Activated CD4-positive, alpha-beta T cell treated with anti-CD3 and anti-CD28 coated beads, Interleukin-2, Interleukin-4, amounts not matched to agents 100 ng/mL and 50 ng/mL, durations not matched to agents 16 hours and 8 hours (primary cell): ENCODE measurements around the gene SGPP1.
"Not testable (repeated sequence)": the region's sequence is repeated elsewhere in the genome, so short reads cannot be mapped to it uniquely, and the experiment has no call there.

ENCODE experiments used
- DNase-seq: peaks from one replicate; pipeline ENCODE4 v3.0.0-alpha.2; 2020; ENCODE audit warnings: low spot score

Gene SGPP1

DNA sequence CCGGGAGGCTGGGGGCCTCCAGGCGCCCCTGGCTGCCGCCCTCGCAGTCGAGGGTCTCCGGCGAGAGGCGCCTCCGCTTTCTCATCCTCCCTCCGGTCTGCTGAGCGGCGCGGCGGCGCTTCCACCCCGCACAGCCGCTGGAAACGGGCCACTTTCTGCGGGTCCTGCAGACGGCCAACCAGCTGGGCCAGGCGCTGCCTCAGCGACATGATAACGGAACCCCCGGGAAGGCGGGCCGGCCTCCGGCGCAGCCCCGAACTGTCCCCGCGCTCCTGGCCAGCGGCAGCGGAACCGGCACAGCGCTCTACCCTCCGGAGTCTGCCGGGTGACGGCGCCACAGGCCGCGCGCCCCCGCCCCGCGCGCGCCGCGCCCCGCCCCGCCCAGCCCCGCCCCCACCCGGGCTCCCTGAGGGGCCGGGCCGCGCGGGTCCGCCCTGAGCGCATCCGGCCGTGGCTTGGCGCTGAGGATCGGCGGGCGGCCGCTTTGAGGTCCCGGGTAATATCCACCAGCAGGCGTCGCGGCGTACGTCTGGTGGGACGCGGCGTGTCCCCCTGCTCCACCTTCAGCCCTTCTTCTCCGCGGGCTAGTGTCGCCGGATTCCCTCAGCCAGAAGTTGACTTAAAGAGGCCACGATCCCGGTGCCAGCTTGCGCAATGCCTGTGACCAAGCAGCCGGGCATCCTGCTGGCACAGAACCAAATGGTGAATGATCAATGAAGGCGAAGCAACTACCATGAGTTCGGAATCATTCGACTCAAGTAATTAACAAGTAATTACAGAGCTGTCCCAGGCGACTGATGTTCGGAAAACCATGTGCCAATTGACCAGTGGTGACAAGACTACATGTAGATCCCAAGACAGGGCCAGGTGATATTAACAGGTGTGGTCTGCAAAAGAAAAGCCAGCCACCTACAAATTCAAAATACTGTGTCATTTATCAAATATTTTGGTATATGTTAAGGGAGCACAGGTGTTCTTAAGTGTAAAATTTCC lies at the start of gene SGPP1:
TSS of gene SGPP1 (minus strand) at position 330 of the 993 bp plus-strand sequence. CDS start at position 209, 121 bp downstream.
- peak; percentile 73 for DNase-seq

DNA sequence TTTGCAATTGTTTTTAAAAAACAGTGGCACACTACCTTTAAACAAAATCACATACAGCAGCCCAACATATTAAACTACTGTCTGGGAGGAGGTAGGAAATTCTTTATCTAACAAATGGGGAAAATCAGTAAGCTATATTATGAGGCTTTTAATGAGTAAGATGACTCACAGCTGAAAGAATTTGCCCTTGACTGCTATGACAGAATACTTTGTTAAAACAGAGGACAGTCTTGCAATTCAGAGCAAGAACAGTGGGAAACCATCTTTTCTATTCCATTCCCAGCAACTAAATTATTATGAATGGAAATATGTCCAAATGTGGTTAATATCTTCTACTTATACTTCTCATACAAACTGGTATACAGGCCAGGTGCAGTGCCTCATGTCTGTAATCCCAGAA lies 49.2 kb upstream of the SGPP1 start:
- DNase-seq = no peak

DNA sequence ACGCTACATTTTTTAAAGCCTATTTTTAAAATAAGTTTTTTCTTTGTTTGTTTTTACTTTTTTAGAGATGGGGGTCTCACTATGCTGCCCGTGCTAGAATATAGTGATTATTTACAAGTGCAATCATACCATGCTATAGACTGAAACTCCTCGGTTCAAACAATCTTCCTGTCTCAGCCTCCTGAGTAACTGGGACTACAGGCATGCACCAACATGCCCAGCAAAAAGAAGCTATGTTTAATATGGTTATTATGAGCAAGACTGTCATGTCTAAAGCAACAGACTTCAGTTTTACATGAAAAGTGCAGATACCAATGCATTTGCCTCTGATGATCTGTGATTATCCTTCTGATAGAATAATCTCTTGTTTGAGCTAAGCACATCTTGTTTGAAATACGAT lies 45.6 kb upstream of the SGPP1 start:
- DNase-seq = no peak

GRCh38 chr14:63770187-63770807 lies 42.4 kb upstream of the SGPP1 start:
- DNase-seq = peak; percentile 51

GRCh38 chr14:63766611-63767010 lies 38.7 kb upstream of the SGPP1 start:
- no peak for DNase-seq

DNA sequence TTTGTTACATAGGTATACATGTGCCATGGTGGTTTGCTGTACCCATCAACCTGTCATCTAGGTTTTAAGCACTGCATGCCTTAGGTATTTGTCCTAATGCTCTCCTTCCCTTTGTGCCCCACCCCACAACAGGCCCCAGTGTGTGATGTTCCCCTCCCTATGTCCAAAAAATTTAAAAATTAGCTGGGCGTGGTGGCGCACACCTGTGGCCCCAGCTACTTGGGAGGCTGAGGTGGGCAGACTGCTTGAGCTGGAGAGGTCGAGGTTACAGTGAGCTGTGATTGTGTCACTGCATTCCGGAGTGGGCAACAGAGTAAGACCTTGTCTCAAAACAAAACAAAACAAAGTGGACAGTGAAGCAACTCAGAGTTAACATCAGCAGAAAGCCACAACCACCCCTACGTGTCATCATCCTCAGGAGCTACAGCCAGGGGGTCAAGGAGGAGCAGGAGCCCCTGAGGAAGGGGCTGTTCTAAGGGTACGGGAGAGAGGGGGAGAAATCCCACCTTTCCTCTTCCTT lies 36.8 kb upstream of the SGPP1 start:
- DNase-seq = no peak

DNA sequence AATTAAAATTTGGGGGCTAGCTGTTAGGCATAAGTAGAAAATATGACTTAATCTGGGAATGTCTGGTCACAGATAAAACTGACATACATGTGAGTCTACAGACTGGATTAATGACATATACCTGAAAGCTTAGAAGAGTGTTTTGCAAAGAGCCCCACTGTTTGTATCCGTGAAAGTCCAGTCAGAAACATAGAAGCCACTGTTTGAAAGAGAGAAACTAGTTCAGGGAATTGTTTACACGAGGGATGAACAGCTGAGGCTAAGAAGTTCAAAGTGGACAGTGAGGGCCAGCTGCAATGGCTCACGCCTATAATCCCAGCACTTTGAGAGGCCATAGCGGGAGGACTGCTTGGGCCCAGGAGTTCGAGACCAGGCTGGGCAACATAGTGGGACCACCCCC lies 36.2 kb upstream of the SGPP1 start:
- no peak for DNase-seq

- no peak for DNase-seq
These were observed 33.7 kb upstream of the SGPP1 start for GRCh38 chr14:63761351-63762117.

GRCh38 chr14:63760014-63760413 lies 32.1 kb upstream of the SGPP1 start:
- peak; percentile 19 for DNase-seq

- peak; percentile 38 for DNase-seq
These were observed 31.6 kb upstream of the SGPP1 start for GRCh38 chr14:63759456-63759855.

- DNase-seq = no peak
These were observed 29.3 kb upstream of the SGPP1 start for GRCh38 chr14:63757211-63757610.

DNA sequence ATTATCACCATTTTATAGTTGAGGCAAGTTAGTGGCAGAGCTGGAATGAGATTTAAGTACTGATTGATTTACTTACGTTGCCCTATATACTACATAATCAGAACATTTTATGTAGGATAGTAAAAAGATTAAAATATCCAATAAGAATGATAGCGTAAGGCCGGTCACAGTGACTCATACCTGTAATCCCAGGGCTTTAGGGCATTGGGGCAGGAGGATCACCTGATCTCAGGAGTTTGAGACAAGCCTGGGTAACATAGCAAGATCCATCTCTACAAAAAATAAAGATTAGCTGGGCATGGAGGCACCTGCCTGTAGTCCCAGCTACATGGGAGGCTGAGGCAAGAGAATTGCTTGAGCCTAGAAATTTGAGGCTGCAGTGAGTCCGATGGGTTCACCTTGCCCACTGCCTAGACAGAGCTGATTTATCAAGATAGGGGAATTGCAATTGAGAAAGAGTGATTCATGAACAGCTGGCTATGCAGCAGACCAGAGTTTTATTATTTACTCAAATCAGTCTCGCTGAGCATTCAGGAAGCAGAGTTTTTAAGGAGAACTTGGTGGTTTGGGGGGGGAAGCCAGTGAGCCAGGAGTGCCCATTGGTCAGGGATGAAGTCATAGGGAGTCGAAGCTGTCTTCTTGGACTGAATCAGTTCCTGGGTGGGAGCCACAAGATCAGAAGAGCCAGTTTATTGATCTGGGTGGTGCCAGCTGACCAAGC lies 24.7 kb upstream of the SGPP1 start:
- no peak for DNase-seq

- DNase-seq = not testable (repeated sequence)
These were observed 23.2 kb upstream of the SGPP1 start for GRCh38 chr14:63751076-63751475.

DNA sequence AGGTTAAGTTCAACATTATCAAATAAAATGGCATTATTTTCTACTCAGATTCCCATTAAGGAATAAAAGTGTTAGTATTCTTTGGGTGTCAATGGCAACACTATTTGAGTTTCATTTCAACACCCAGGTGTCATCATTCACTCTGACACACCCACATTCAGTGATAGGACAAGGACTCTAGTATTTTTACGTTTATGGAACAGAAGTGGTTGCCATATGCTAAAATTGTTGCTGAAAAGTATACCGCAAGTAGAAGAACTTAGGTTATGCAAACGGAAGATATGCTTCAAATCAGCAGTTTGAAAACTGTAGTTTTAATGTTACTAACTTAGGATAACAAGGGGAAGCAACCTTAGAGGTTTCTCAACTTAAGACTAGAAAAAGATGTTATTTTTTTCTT lies 20.0 kb upstream of the SGPP1 start:
- DNase-seq = no peak

GRCh38 chr14:63745858-63746425 lies 18.1 kb upstream of the SGPP1 start:
- no peak for DNase-seq

GRCh38 chr14:63745272-63745671 lies 17.4 kb upstream of the SGPP1 start:
- no peak for DNase-seq

DNA sequence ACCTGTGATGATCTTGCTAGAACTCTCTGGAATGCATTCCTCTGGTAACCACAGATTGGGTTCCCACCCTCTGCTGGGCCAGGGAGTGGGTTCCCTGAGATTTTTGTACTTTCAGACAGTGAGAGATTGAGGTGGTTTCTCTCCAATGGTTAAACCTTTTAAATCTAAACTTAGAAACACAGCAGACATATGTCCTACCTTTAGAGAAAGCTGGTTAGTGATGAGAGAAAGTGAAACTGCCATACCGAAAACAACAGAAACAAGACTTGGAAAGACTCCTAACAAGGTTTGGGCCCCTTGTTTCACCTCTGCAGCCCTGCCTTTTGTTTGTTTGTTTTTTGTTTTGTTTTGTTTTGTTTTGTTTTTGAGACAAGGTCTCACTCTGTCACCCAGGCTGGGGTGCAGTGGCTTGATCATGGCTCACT lies 9.7 kb upstream of the SGPP1 start:
- DNase-seq = peak; percentile 51

GRCh38 chr14:63735720-63736119 lies 7.9 kb upstream of the SGPP1 start:
- no peak for DNase-seq

DNA sequence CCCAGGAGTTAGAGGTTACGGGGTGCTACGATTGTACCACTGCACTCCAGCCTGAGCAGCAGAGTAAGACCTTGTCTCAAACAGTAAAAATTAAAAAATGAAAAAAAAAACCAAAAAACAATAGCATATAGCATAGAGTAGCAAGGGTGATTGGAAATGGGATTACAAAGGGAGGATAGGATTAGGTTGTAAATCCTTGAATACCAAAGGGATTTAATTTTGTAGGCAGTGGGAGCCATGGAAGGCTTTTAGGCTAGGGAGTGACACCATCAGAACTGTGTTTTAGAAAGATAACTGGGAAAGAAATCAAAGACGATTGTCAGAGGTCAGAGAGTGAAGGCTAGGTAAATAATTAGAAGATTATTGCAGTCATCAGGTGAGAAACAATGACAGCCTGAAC lies 2.8 kb upstream of the SGPP1 start:
- no peak for DNase-seq

DNA sequence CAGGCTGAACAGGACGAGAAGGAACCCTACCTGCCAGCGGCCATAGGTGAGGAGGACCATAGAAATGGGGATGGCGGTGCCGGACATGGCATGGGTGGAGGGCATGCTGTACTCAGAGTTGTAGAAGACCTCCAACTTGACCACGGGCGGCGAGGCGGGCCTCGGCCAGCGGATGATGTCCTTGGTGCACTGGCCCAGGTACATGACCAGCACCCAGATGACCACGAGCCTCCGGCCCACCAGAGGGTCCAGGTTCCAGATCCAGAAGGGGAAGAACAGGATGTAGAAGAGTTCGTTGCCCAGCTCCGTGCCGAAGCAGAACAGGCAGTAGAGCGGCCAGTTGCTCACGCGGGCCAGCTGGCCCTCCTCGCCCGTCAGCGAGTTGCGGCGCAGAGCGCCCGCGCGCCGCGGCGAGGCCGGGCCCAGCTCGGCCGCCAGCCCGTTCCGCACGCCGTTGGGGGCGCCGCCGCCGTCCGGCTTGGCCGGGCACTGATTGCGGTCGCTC lies 582 bp downstream of the SGPP1 start:
- no peak for DNase-seq

DNA sequence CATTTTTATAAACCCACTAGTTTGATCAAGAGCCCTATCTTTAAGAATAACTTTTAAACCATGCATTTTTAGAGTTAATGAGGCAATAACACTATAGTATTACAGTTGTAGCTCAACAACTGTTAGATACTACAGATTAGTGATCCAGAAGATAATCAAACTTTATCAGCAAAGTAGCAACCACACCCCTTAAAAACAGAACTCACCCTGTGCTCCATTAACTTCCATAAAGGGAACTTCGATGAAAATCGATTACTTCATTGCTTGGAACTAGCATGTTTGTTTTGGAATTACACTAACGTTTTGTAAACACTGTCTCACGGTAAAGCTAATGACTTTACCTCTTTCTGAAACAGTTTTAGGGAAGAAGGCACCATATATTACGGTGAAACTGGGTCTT lies 1.4 kb downstream of the SGPP1 start:
- DNase-seq = no peak
